Measurements from ENCODE around the gene ROCK2. TPM values are rescaled to one million over a fixed set of nuclear protein-coding genes. Genes with fewer than 3 reads are reported as not detected.
A peak's percentile ranks its signal among the peaks of the same experiment; 100 is the strongest.

The ROCK2 gene
- polyA plus RNA-seq, 3 donors = 2.8 to 10.2 (median 4.3) TPM

- H3K36me3 Mint-ChIP-seq = peaks cover 12 to 22% of the 10 kb centered on the region in 2 donors
- Histone ChIP-seq H3K9me3 (replicated peaks in 1 of 2; ENCODE audit: control insufficient read depth in 1 of 2, insufficient read depth in 1 of 2, low read length in 2 of 2) (no peaks in the 10 kb centered on the region), H3K4me1 (ENCODE audit: control insufficient read depth in 1 of 2, insufficient read depth in 2 of 2, low read length in 2 of 2) (peaks cover 37 to 45% of the 10 kb centered on the region in 2 donors), H3K79me2 (ENCODE audit: insufficient read depth, low read length) (peaks cover 18% of the 10 kb centered on the region), H3K27me3 (ENCODE audit: control insufficient read depth in 2 of 2, insufficient read depth in 2 of 2, low read length in 2 of 2) (no peaks in the 10 kb centered on the region), H3K4me3 (replicated peaks in 1 of 3; ENCODE audit: low read depth in 2 of 3, low read length in 3 of 3) (peak overlapping the region in 2 of 3 experiments; percentile 82 to 90), H3K36me3 (replicated peaks in 1 of 2; ENCODE audit: control insufficient read depth in 1 of 2, insufficient read depth in 2 of 2, low read length in 2 of 2) (peaks cover 0 to 18% of the 10 kb centered on the region in 2 donors), H3K4me2 (replicated peaks; ENCODE audit: extremely low read depth, low read length, poor library complexity, severe bottlenecking) (peak overlapping the region; percentile 89), H2AFZ (ENCODE audit: insufficient read depth, low read depth, low read length, poor library complexity, severe bottlenecking) (peak overlapping the region; percentile 77), H3K27ac (ENCODE audit: low read depth in 1 of 2, low read length in 2 of 2) (no peak overlapping the region), H3K9ac (ENCODE audit: insufficient read depth, low read length, poor library complexity, severe bottlenecking) (no peak overlapping the region), H4K20me1 (ENCODE audit: insufficient read depth, low read length) (peaks cover 19% of the 10 kb centered on the region)
- TF ChIP-seq, protein P1, sequence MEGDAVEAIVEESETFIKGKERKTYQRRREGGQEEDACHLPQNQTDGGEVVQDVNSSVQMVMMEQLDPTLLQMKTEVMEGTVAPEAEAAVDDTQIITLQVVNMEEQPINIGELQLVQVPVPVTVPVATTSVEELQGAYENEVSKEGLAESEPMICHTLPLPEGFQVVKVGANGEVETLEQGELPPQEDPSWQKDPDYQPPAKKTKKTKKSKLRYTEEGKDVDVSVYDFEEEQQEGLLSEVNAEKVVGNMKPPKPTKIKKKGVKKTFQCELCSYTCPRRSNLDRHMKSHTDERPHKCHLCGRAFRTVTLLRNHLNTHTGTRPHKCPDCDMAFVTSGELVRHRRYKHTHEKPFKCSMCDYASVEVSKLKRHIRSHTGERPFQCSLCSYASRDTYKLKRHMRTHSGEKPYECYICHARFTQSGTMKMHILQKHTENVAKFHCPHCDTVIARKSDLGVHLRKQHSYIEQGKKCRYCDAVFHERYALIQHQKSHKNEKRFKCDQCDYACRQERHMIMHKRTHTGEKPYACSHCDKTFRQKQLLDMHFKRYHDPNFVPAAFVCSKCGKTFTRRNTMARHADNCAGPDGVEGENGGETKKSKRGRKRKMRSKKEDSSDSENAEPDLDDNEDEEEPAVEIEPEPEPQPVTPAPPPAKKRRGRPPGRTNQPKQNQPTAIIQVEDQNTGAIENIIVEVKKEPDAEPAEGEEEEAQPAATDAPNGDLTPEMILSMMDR (IDR thresholded peaks at IDR 0.05) = no peak
- peak overlapping the region; percentile 74 to 85 for H3K4me3 Mint-ChIP-seq
- DNase-seq = no peak
- peaks cover 0 to 2% (median 2%) of the 10 kb centered on the region in 3 donors for H3K27me3 Mint-ChIP-seq (ENCODE audit: low read depth in 3 of 3)
- H3K9me3 Mint-ChIP-seq = no peaks in the 10 kb centered on the region
- intact Hi-C loops (cut with micrococcal nuclease) = loop anchor here (5.0 to 10.0 kb wide), 4 partner anchors 48 to 308 kb away; partner anchors contain the start of genes ROCK2 (in 2 of the 2) and E2F6 (in 1 of the 2)
- H3K4me1 Mint-ChIP-seq = peaks cover 40% of the 10 kb centered on the region
- 88% methylated on average over 7 of the region's 13 CpGs for WGBS (ENCODE audit: insufficient coverage)
- peak overlapping the region in 1 of 7 donors; percentile 33 for H3K27ac Mint-ChIP-seq
These were observed 187.9 kb downstream of the ROCK2 start for GRCh38 chr2:11156396-11157075.

DNA sequence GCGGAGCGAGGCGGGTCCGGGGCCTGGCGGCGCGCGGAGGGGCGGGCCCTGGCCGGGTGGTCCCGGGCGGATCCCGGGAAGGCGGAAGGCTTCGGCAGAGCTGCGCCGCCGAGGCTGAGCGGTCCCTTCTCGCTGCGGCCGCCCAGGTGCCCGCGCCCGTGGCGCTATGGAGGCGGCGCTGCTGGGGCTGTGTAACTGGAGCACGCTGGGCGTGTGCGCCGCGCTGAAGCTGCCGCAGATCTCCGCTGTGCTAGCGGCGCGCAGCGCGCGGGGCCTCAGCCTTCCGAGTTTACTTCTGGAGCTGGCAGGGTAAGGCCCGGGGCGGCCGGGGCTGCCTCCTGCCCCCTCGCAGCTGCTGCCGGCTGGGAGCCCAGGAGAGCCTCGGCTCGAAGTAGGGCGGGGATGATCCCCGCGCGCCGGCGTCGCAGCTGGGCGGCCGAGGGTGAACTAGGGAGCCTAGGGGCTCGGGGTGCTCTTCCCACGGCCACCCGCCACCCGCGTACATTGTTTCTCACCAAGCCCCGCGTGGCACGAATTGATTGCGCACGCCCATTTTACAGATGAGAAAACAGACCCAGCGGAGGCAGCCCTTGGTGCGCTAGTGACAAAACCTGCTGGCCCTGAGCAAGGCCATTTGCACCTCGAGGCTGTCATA lies 188.9 kb downstream of the ROCK2 start, which contains the start of gene SLC66A3:
SLC66A3 (plus strand) TSS at position 87 of the 655 bp plus-strand sequence; CDS start at position 167, 80 bp downstream.
- Histone ChIP-seq H2AFZ (ENCODE audit: insufficient read depth, low read depth, low read length, poor library complexity, severe bottlenecking) (peak within 1 kb of the TSS; percentile 99), H3K27me3 (ENCODE audit: control insufficient read depth in 2 of 2, insufficient read depth in 2 of 2, low read length in 2 of 2) (no peaks in the 10 kb centered on the region), H3K79me2 (ENCODE audit: insufficient read depth, low read length) (peaks cover 18% of the 10 kb centered on the region), H3K9ac (ENCODE audit: insufficient read depth, low read length, poor library complexity, severe bottlenecking) (peak within 1 kb of the TSS; percentile 93), H3K4me2 (replicated peaks; ENCODE audit: extremely low read depth, low read length, poor library complexity, severe bottlenecking) (peak within 1 kb of the TSS; percentile 91), H4K20me1 (ENCODE audit: insufficient read depth, low read length) (peaks cover 19% of the 10 kb centered on the region), H3K4me1 (ENCODE audit: control insufficient read depth in 1 of 2, insufficient read depth in 2 of 2, low read length in 2 of 2) (peaks cover 27 to 34% of the 10 kb centered on the region in 2 donors), H3K36me3 (replicated peaks in 1 of 2; ENCODE audit: control insufficient read depth in 1 of 2, insufficient read depth in 2 of 2, low read length in 2 of 2) (peaks cover 0 to 9% of the 10 kb centered on the region in 2 donors), H3K27ac (ENCODE audit: low read depth in 1 of 2, low read length in 2 of 2) (peak within 1 kb of the TSS; percentile 92 to 97), H3K9me3 (replicated peaks in 1 of 2; ENCODE audit: control insufficient read depth in 1 of 2, insufficient read depth in 1 of 2, low read length in 2 of 2) (no peaks in the 10 kb centered on the region), H3K4me3 (replicated peaks in 1 of 3; ENCODE audit: low read depth in 2 of 3, low read length in 3 of 3) (peak within 1 kb of the TSS; percentile 60 to 90 (median 82))
- intact Hi-C loops (cut with micrococcal nuclease) = loop anchor here (5.0 to 10.0 kb wide), 4 partner anchors 49 to 309 kb away; partner anchors contain the start of genes ROCK2 (in 2 of the 2) and E2F6 (in 1 of the 2)
- Mint-ChIP-seq H3K4me3 (peak within 1 kb of the TSS; percentile 85 to 89), H3K4me1 (peaks cover 32% of the 10 kb centered on the region), H3K36me3 (peaks cover 5 to 19% of the 10 kb centered on the region in 2 donors), H3K9me3 (no peaks in the 10 kb centered on the region), H3K27ac (peak within 1 kb of the TSS; percentile 86 to 95 (median 91)), H3K27me3 (ENCODE audit: low read depth in 3 of 3) (peaks cover 2 to 4% (median 2%) of the 10 kb centered on the region in 3 donors)
- DNase-seq = peak in 2 of 3 donors; percentile 73
- 2% methylated on average over 69 of the region's 71 CpGs for WGBS (ENCODE audit: insufficient coverage)
- TF ChIP-seq, protein P1 (IDR thresholded peaks at IDR 0.05) = no peak
